ENCODE data around the gene RTN4RL1. TPM values are rescaled to one million over a fixed set of nuclear protein-coding genes. Genes with fewer than 3 reads are reported as not detected.

The RTN4RL1 gene
- total and polyA plus RNA-seq, 9 donors, result 0.30 to 4.1 (median 1.6) TPM; not detected in 1

- TF ChIP-seq POLR2A (IDR thresholded peaks at IDR 0.05) (no peak), CTCF (IDR thresholded peaks at IDR 0.05) (no peak), EP300 (IDR thresholded peaks at IDR 0.05) (no peak)
- H3K9me3 ChIP-seq, result no peaks in the 10 kb centered on the region
- no peak overlapping the region for H3K27ac ChIP-seq
- H3K36me3 ChIP-seq, result no peaks in the 10 kb centered on the region
- 42 to 53% (median 44%) methylated on average over 11 of the region's 11 CpGs for WGBS, 3 donors
- peaks cover 6% of the 10 kb centered on the region for H3K4me1 ChIP-seq (ENCODE audit: insufficient read depth)
- H3K4me3 ChIP-seq, result no peak overlapping the region
- peak in 1 of 5 donors; percentile 36 for DNase-seq
- no peaks in the 10 kb centered on the region for H3K27me3 ChIP-seq
- intact Hi-C loops (cut with DNase I), result loop anchor here in 3 of 4 donors (2.0 to 10.0 kb wide), 4 partner anchors 119 to 373 kb away; partner anchors contain the start of gene TLCD2 (in 1 of the 3)
Measured at GRCh38 chr17:2027528-2028233, 2.5 kb upstream of the RTN4RL1 start.

- 1% methylated on average over 55 of the region's 55 CpGs for WGBS, 3 donors
- peaks cover 5% of the 10 kb centered on the region for H3K4me1 ChIP-seq (ENCODE audit: insufficient read depth)
- H3K36me3 ChIP-seq, result no peaks in the 10 kb centered on the region
- TF ChIP-seq CTCF (IDR thresholded peaks at IDR 0.05) (peak; percentile 19 to 63 (median 60)), POLR2A (IDR thresholded peaks at IDR 0.05) (no peak)
- DNase-seq, result peak; percentile 76 to 86 (median 79)
- H3K9me3 ChIP-seq, result no peaks in the 10 kb centered on the region
- peak overlapping the region; percentile 30 for H3K4me3 ChIP-seq
- no peaks in the 10 kb centered on the region for H3K27me3 ChIP-seq
- no peak overlapping the region for H3K27ac ChIP-seq
- intact Hi-C loops (cut with DNase I), result loop anchor here in 3 of 4 donors (1.0 to 10.0 kb wide), 5 partner anchors 117 to 371 kb away; partner anchors contain the start of gene TLCD2 (in 1 of the 3)
Measured at GRCh38 chr17:2025622-2026309, 632 bp upstream of the RTN4RL1 start.

GRCh38 chr17:2024572-2025219, 438 bp downstream of the RTN4RL1 start:
- no peak for TF ChIP-seq CTCF (IDR thresholded peaks at IDR 0.05)
- TF ChIP-seq EP300 (IDR thresholded peaks at IDR 0.05), result no peak
- no peak for TF ChIP-seq POLR2A (IDR thresholded peaks at IDR 0.05)
- H3K4me3 ChIP-seq, result peak overlapping the region; percentile 30
- H3K27me3 ChIP-seq, result no peaks in the 10 kb centered on the region
- H3K27ac ChIP-seq, result no peak overlapping the region
- intact Hi-C loops (cut with DNase I), result loop anchor here in 3 of 4 donors (2.0 to 10.0 kb wide), 4 partner anchors 116 to 370 kb away; partner anchors contain the start of gene TLCD2 (in 1 of the 3)
- no peaks in the 10 kb centered on the region for H3K9me3 ChIP-seq
- WGBS, 3 donors, result 0 to 1% (median 1%) methylated on average over 43 to 73 of the region's 73 CpGs
- no peak for DNase-seq
- no peaks in the 10 kb centered on the region for H3K36me3 ChIP-seq
- H3K4me1 ChIP-seq (ENCODE audit: insufficient read depth), result peaks cover 3% of the 10 kb centered on the region
